MCF 10A (cell line): ENCODE data around the gene PUS7L. TPM values are rescaled to one million over a fixed set of nuclear protein-coding genes. Genes with fewer than 3 reads are reported as not detected.
"Not testable (repeated sequence)": the region's sequence is repeated elsewhere in the genome, so short reads cannot be mapped to it uniquely, and the experiment has no call there.

Experiments
- BruUV-seq: library from RNA; stranded (reverse); fragments of 400-500 nt; replicated peaks from 2 replicates; lab custom pipeline; 2021; lab: Mats Ljungman, UMichigan
- CTCF ChIA-PET: fragments of 300-600 bp; sonication (Branson Sonifier 250); formaldehyde crosslinking; extraction: SDS; loops from one replicate; lab custom pipeline; 2021; ENCODE audit warnings: antibody characterized with exemption, inconsistent platforms; lab: Yijun Ruan, JAX
- POLR2A ChIA-PET: fragments of 300-600, 350-650 bp; sonication (Branson Sonifier 250); formaldehyde crosslinking; extraction: SDS; loops from one replicate; lab custom pipeline; 2020; ENCODE audit warnings: antibody characterized with exemption, inconsistent platforms; lab: Yijun Ruan, JAX
- DNase-seq: peaks from one replicate; pipeline ENCODE4 v3.0.0-alpha.2; 2018; ENCODE audit not compliant: unreplicated experiment
- H3K27ac Mint-ChIP-seq: one replicate; pipeline ENCODE4 v1.8.0; 2022; ENCODE audit warnings: mild to moderate bottlenecking, low read depth, mixed read lengths; ENCODE audit not compliant: unreplicated experiment
- H3K27me3 Mint-ChIP-seq: one replicate; pipeline ENCODE4 v1.8.0; 2022; ENCODE audit warnings: mixed read lengths; ENCODE audit not compliant: insufficient read depth, unreplicated experiment
- H3K36me3 Mint-ChIP-seq: one replicate; pipeline ENCODE4 v1.8.0; 2022; ENCODE audit warnings: mild to moderate bottlenecking, moderate library complexity, mixed read lengths; ENCODE audit not compliant: insufficient read depth, unreplicated experiment
- H3K4me1 Mint-ChIP-seq: one replicate; pipeline ENCODE4 v1.8.0; 2022; ENCODE audit warnings: mixed read lengths; ENCODE audit not compliant: insufficient read depth, unreplicated experiment
- H3K4me3 Mint-ChIP-seq: one replicate; pipeline ENCODE4 v1.8.0; 2022; ENCODE audit warnings: mild to moderate bottlenecking, moderate library complexity, mixed read lengths; ENCODE audit not compliant: unreplicated experiment
- H3K9me3 Mint-ChIP-seq: one replicate; pipeline ENCODE4 v1.8.0; 2022; ENCODE audit warnings: mixed read lengths; ENCODE audit not compliant: unreplicated experiment
- CTCF ChIP-seq: fragments of 200-600 bp; IDR thresholded peaks from one replicate; pipeline ENCODE4 v1.8.0; 2022; ENCODE audit warnings: antibody characterized with exemption, mild to moderate bottlenecking; ENCODE audit not compliant: unreplicated experiment
- intact Hi-C: fragments of 100-400 bp; cut with micrococcal nuclease; formaldehyde crosslinking; loops from 2 replicates; pipeline ENCODE4 v1.14.1; 2022
- total RNA-seq: library from RNA; stranded (reverse); gene quantifications from 2 replicates; pipeline ENCODE4 v1.2.3, GENCODE V29; 2022

The PUS7L gene
- total RNA-seq, 1 experiment from 2014 or later, result 26.5 TPM

- H3K27me3 Mint-ChIP-seq, result no peaks in the 10 kb centered on the region
- CTCF ChIA-PET, result interaction anchor here (0.5 to 2.2 kb wide), 4 partner anchors 10 to 121 kb away, joined by 3 to 9 read pairs (median 3); no protein-coding TSS in a partner anchor
Measured at GRCh38 chr12:43761500-43761899, 2.9 kb upstream of the PUS7L start.

GRCh38 chr12:43760396-43760795 is 1.8 kb upstream of the PUS7L start:
- DNase-seq, result no peak
- ChIA-PET POLR2A (interaction anchor here (1.4 to 1.9 kb wide), 2 partner anchors 45 to 77 kb away, joined by 3 to 8 read pairs; no protein-coding TSS in a partner anchor), CTCF (interaction anchor here (0.6 to 4.2 kb wide), 7 partner anchors 8 to 1595 kb away, joined by 3 to 62 read pairs (median 4); no protein-coding TSS in a partner anchor)
- no TSS peak for BruUV-seq
- H3K4me3 Mint-ChIP-seq, result peak overlapping the region; percentile 87
- intact Hi-C loops, result no loop called here
- H3K27ac Mint-ChIP-seq, result no peak overlapping the region
- no peaks in the 10 kb centered on the region for H3K9me3 Mint-ChIP-seq
- TF ChIP-seq CTCF, result no peak
- H3K4me1 Mint-ChIP-seq, result peaks cover 30% of the 10 kb centered on the region
- no peaks in the 10 kb centered on the region for H3K27me3 Mint-ChIP-seq
- H3K36me3 Mint-ChIP-seq, result peaks cover 16% of the 10 kb centered on the region

More at GRCh38 chr12:43761500-43761899, 2.9 kb upstream of the PUS7L start:
- no peak for DNase-seq
- TF ChIP-seq CTCF, result no peak
- intact Hi-C loops, result no loop called here
- no peak overlapping the region for H3K4me3 Mint-ChIP-seq
- H3K9me3 Mint-ChIP-seq, result no peaks in the 10 kb centered on the region
- POLR2A ChIA-PET, result interaction anchor here (0.5 to 1.4 kb wide), 3 partner anchors 44 to 165 kb away, joined by 3 read pairs; no protein-coding TSS in a partner anchor
- peaks cover 23% of the 10 kb centered on the region for H3K4me1 Mint-ChIP-seq
- peaks cover 12% of the 10 kb centered on the region for H3K36me3 Mint-ChIP-seq
- no peak overlapping the region for H3K27ac Mint-ChIP-seq
- no TSS peak for BruUV-seq

- Mint-ChIP-seq H3K4me3 (peak overlapping the region; percentile 87), H3K27me3 (no peaks in the 10 kb centered on the region), H3K9me3 (no peaks in the 10 kb centered on the region), H3K27ac (peak overlapping the region; percentile 84), H3K4me1 (peaks cover 30% of the 10 kb centered on the region), H3K36me3 (peaks cover 28% of the 10 kb centered on the region)
- DNase-seq, result peak; percentile 42
- TF ChIP-seq CTCF, result no peak
- intact Hi-C loops, result loop anchor here (2.0 kb wide), 1 partner anchor 47 kb away; no protein-coding TSS in a partner anchor
- ChIA-PET POLR2A (interaction anchor here (0.9 to 3.4 kb wide), 7 partner anchors 16 to 123 kb away, joined by 3 to 44 read pairs (median 6); partner anchors contain the start of genes TMEM117 and TWF1), CTCF (interaction anchor here (0.8 to 4.2 kb wide), 7 partner anchors 10 to 257 kb away, joined by 3 to 62 read pairs (median 4); no protein-coding TSS in a partner anchor)
- TSS peak; percentile 49 for BruUV-seq
Measured at GRCh38 chr12:43758247-43758727, 303 bp downstream of the PUS7L start.

GRCh38 chr12:43754015-43754414 is 4.6 kb downstream of the PUS7L start:
- Mint-ChIP-seq H3K27ac (no peak overlapping the region), H3K4me1 (peaks cover 20% of the 10 kb centered on the region), H3K36me3 (peaks cover 23% of the 10 kb centered on the region), H3K9me3 (no peaks in the 10 kb centered on the region), H3K4me3 (no peak overlapping the region), H3K27me3 (no peaks in the 10 kb centered on the region)
- TF ChIP-seq CTCF, result no peak
- POLR2A ChIA-PET, result no interaction called here
- no peak for DNase-seq
- intact Hi-C loops, result no loop called here
- BruUV-seq, result no TSS peak
- CTCF ChIA-PET, result interaction anchor here (1.2 kb wide), 1 partner anchor 30 kb away, joined by 3 read pairs; no protein-coding TSS in a partner anchor

GRCh38 chr12:43751360-43751759 is 7.2 kb downstream of the PUS7L start:
- H3K27me3 Mint-ChIP-seq, H3K4me1 Mint-ChIP-seq, POLR2A ChIA-PET, H3K9me3 Mint-ChIP-seq, BruUV-seq, intact Hi-C loops, CTCF ChIA-PET, DNase-seq, H3K4me3 Mint-ChIP-seq, H3K27ac Mint-ChIP-seq: not testable (repeated sequence)
- H3K36me3 Mint-ChIP-seq, result peaks cover 26% of the 10 kb centered on the region
